Liver (tissue), 9 donors: ENCODE measurements around the gene UIMC1. TPM values are rescaled to one million over a fixed set of nuclear protein-coding genes. Genes with fewer than 3 reads are reported as not detected.

Source experiments
- DNase-seq: peaks from one replicate; pipeline ENCODE4 v3.0.0-alpha.2; 2017; ENCODE audit warnings: low spot score
- H3K27ac ChIP-seq, 2 donors: one replicate each; pipeline ENCODE4 v1.7.0; 2013; ENCODE audit warnings: inconsistent platforms in 2 of 2, low read length in 2 of 2, control low read depth in 1 of 2, low read depth in 1 of 2, mild to moderate bottlenecking in 1 of 2
- H3K27me3 ChIP-seq, 4 donors: one replicate each; pipeline versions ENCODE4 v1.6.1 to v1.7.0; 2013; ENCODE audit warnings: low read length in 3 of 4, inconsistent platforms in 1 of 4, mild to moderate bottlenecking in 1 of 4, moderate library complexity in 1 of 4; ENCODE audit not compliant: control insufficient read depth in 4 of 4, insufficient read depth in 4 of 4
- H3K36me3 ChIP-seq, 4 donors: one replicate each; pipeline versions ENCODE4 v1.6.1 to v1.7.0; 2013; ENCODE audit warnings: low read length in 3 of 4, mild to moderate bottlenecking in 3 of 4, low read depth in 1 of 4, moderate library complexity in 1 of 4; ENCODE audit not compliant: control insufficient read depth in 4 of 4, insufficient read depth in 3 of 4
- H3K4me1 ChIP-seq, 4 donors: one replicate each; pipeline versions ENCODE4 v1.6.1 to v1.7.0; 2013; ENCODE audit warnings: low read length in 3 of 4, mild to moderate bottlenecking in 3 of 4, moderate library complexity in 1 of 4; ENCODE audit not compliant: control insufficient read depth in 4 of 4, insufficient read depth in 4 of 4
- H3K4me3 ChIP-seq, 3 donors: one replicate each; pipeline versions ENCODE4 v1.6.1 to v1.7.0; 2013; ENCODE audit warnings: low read length in 3 of 3, control low read depth in 1 of 3, low read depth in 1 of 3, mild to moderate bottlenecking in 1 of 3
- H3K9ac ChIP-seq, 2 donors: one replicate each; pipeline ENCODE4 v1.7.0; 2013; ENCODE audit warnings: low read length in 2 of 2, mild to moderate bottlenecking in 2 of 2, moderate library complexity in 2 of 2, control low read depth in 1 of 2, low read depth in 1 of 2
- H3K9me3 ChIP-seq, 4 donors: one replicate each; pipeline versions ENCODE4 v1.6.1 to v1.7.0; 2013; ENCODE audit warnings: low read length in 3 of 4; ENCODE audit not compliant: control insufficient read depth in 4 of 4
- ATF3 ChIP-seq: IDR thresholded peaks from 2 replicates; pipeline ENCODE4 v1.6.1; 2016; ENCODE audit warnings: antibody characterized with exemption
- CTCF ChIP-seq: fragments of 150-350 bp; IDR thresholded peaks from 2 replicates; pipeline ENCODE4 v1.5.1; 2017; ENCODE audit warnings: improper control_type of control experiment, low read depth, low read length; ENCODE audit not compliant: missing input control
- EGR1 ChIP-seq, 2 donors: IDR thresholded peaks; 2 replicates each; pipeline ENCODE4 v1.6.1; 2016 to 2018; ENCODE audit warnings: antibody characterized with exemption in 2 of 2, low read depth in 2 of 2
- FOXA1 ChIP-seq: IDR thresholded peaks from 2 replicates; pipeline ENCODE4 v1.6.1; 2016; ENCODE audit warnings: antibody characterized with exemption
- FOXA2 ChIP-seq: IDR thresholded peaks from 2 replicates; pipeline ENCODE4 v1.6.1; 2016; ENCODE audit warnings: antibody characterized with exemption
- HNF4A ChIP-seq, 2 donors: conservative IDR thresholded peaks; 2 replicates each; pipeline ENCODE4 v1.6.1; 2016; ENCODE audit warnings: antibody characterized with exemption in 2 of 2, mild to moderate bottlenecking in 2 of 2
- HNF4G ChIP-seq: IDR thresholded peaks from 2 replicates; pipeline ENCODE4 v1.6.1; 2016; ENCODE audit warnings: antibody characterized with exemption
- JUND ChIP-seq, 2 donors: IDR thresholded peaks; 2 replicates each; pipeline ENCODE4 v1.6.1; 2016; ENCODE audit warnings: antibody characterized with exemption in 2 of 2
- MAX ChIP-seq: IDR thresholded peaks from 2 replicates; pipeline ENCODE4 v1.6.1; 2016; ENCODE audit warnings: antibody characterized with exemption
- RAD21 ChIP-seq, 2 donors: IDR thresholded peaks; 2 replicates each; pipeline ENCODE4 v1.6.1; 2016; ENCODE audit warnings: antibody characterized with exemption in 2 of 2, mild to moderate bottlenecking in 2 of 2
- REST ChIP-seq: IDR thresholded peaks from 2 replicates; pipeline ENCODE4 v1.6.1; 2016; ENCODE audit warnings: antibody characterized with exemption, mild to moderate bottlenecking
- RXRA ChIP-seq, 2 donors: IDR thresholded peaks; 2 replicates each; pipeline ENCODE4 v1.6.1; 2017 to 2018; ENCODE audit warnings: antibody characterized with exemption in 2 of 2, mild to moderate bottlenecking in 1 of 2
- SP1 ChIP-seq: IDR thresholded peaks from 2 replicates; pipeline ENCODE4 v1.6.1; 2018; ENCODE audit warnings: antibody characterized with exemption, mild to moderate bottlenecking
- YY1 ChIP-seq: IDR thresholded peaks from 2 replicates; pipeline ENCODE4 v1.6.1; 2016; ENCODE audit warnings: antibody characterized with exemption, mild to moderate bottlenecking
- ZBTB33 ChIP-seq: IDR thresholded peaks from 2 replicates; pipeline ENCODE4 v1.6.1; 2016; ENCODE audit warnings: antibody characterized with exemption
- WGBS: extraction: QIAGEN DNeasy Blood & Tissue Kit; methylation state at CpG from one replicate; pipeline ENCODE4 v1.1.7; 2013; 5-methylcytosine and 5-hydroxymethylcytosine counted together
- polyA plus RNA-seq, 2 donors: library from polyadenylated mRNA; stranded (reverse) in 1 of 2; unstranded in 1 of 2; fragments of 200-250 nt in 1 of 2; fragments of >200 nt in 1 of 2; fragmentation: Nextera tagmentation in 1 of 2; extraction: Ambion mirVana in 1 of 2; gene quantifications; one replicate each; pipeline versions ENCODE4 v1.2.1 to v1.2.3, GENCODE V29; 2013 to 2015
- total RNA-seq, 2 donors: library from RNA; depleted of rRNA; stranded (reverse); fragments of >200 nt; gene quantifications; one replicate each; pipeline ENCODE4 v1.2.3, GENCODE V29; 2014
- donor health status: healthy.
- donor health status: healthy.
- donor health status: healthy.
- donor health status: healthy.
- donor health status: healthy.

UIMC1 gene
- total and polyA plus RNA-seq, 4 donors = 5.9 to 26.0 (median 11.7) TPM

GRCh38 chr5:176901260-176902101 is 105.1 kb downstream of the UIMC1 start:
- Histone ChIP-seq H3K4me3 (no peak overlapping the region), H3K4me1 (no peaks in the 10 kb centered on the region), H3K36me3 (peaks cover 4 to 34% (median 31%) of the 10 kb centered on the region in 4 donors), H3K9me3 (no peaks in the 10 kb centered on the region), H3K27me3 (no peaks in the 10 kb centered on the region), H3K9ac (no peak overlapping the region), H3K27ac (no peak overlapping the region)
- TF ChIP-seq CTCF (no peak), RAD21 (IDR thresholded peaks at IDR 0.05) (no peak), ZBTB33 (no peak), YY1 (no peak), JUND (IDR thresholded peaks at IDR 0.05) (no peak), EGR1 (IDR thresholded peaks at IDR 0.05; ENCODE audit: low read depth in 2 of 2) (no peak), HNF4A (conservative IDR thresholded peaks at IDR 0.05) (no peak), FOXA1 (no peak), FOXA2 (no peak), MAX (no peak), REST (no peak), RXRA (IDR thresholded peaks at IDR 0.05) (no peak), HNF4G (no peak)
- 94% methylated on average over 12 of the region's 12 CpGs for WGBS
- peak; percentile 27 for DNase-seq

GRCh38 chr5:176900780-176901204 is 105.8 kb downstream of the UIMC1 start:
- Histone ChIP-seq H3K36me3 (peaks cover 4 to 28% (median 24%) of the 10 kb centered on the region in 4 donors), H3K4me1 (no peaks in the 10 kb centered on the region), H3K9ac (no peak overlapping the region), H3K9me3 (no peaks in the 10 kb centered on the region), H3K27me3 (no peaks in the 10 kb centered on the region), H3K4me3 (no peak overlapping the region), H3K27ac (no peak overlapping the region)
- 84% methylated on average over 7 of the region's 7 CpGs for WGBS
- DNase-seq = peak; percentile 10
- TF ChIP-seq SP1 = no peak
- no peak for TF ChIP-seq CTCF
- no peak for TF ChIP-seq ATF3
- TF ChIP-seq RAD21 (IDR thresholded peaks at IDR 0.05) = no peak
- no peak for TF ChIP-seq HNF4G
- TF ChIP-seq MAX = no peak
- no peak for TF ChIP-seq REST
- no peak for TF ChIP-seq JUND (IDR thresholded peaks at IDR 0.05)
- no peak for TF ChIP-seq RXRA (IDR thresholded peaks at IDR 0.05)
